NT2/D1 (cell line): Measurements from ENCODE around the gene PDS5A.

Experiments used
- SUZ12 ChIP-seq: IDR thresholded peaks from 2 replicates; pipeline ENCODE4 v1.6.1; 2011; ENCODE audit not compliant: insufficient read length, insufficient read depth; ENCODE audit errors: extremely low read depth
- ZNF274 ChIP-seq: IDR thresholded peaks from 2 replicates; pipeline ENCODE4 v1.6.1; 2011; ENCODE audit warnings: mild to moderate bottlenecking, low read depth, low read length

DNA sequence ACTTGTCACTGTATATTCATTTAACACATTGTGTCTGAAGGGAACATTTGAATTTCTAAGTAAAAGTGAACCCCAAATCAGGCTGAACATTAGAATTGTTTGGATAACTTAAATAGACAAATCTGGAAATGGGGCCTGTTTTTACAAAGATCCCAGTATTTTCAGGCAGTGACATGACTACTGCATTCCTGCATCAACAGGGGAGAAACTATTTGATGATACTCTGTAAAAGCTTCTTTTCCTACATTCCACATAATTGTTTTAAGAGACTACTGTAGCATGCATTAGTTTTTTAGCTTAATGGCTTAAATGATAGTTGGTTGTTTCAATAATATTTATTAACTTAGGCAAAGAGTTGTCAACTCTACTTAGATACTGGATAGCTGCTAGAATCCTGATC is 127.0 kb downstream of the PDS5A start:
- TF ChIP-seq SUZ12 (no peak), ZNF274 (no peak)
